VCaP (cell line): ENCODE results near the gene MAGEB16.

Experiments used
- H3K27ac ChIP-seq: fragments of 450-650 bp; 2 replicates; pipeline ENCODE4 v1.5.1; 2017
- TF ChIP-seq, protein P1 (sequence below): fragments of 450-650 bp; conservative IDR thresholded peaks from 2 replicates; pipeline ENCODE4 v1.5.1; 2017; ENCODE audit warnings: mild to moderate bottlenecking, moderate library complexity

The MAGEB16 gene

GRCh38 chrX:35798042-35798441 lies at the start of gene MAGEB16:
Gene MAGEB16 (plus strand): TSS chrX:35798342. CDS start chrX:35802197, 3,855 bp downstream.
- TF ChIP-seq, protein P1, sequence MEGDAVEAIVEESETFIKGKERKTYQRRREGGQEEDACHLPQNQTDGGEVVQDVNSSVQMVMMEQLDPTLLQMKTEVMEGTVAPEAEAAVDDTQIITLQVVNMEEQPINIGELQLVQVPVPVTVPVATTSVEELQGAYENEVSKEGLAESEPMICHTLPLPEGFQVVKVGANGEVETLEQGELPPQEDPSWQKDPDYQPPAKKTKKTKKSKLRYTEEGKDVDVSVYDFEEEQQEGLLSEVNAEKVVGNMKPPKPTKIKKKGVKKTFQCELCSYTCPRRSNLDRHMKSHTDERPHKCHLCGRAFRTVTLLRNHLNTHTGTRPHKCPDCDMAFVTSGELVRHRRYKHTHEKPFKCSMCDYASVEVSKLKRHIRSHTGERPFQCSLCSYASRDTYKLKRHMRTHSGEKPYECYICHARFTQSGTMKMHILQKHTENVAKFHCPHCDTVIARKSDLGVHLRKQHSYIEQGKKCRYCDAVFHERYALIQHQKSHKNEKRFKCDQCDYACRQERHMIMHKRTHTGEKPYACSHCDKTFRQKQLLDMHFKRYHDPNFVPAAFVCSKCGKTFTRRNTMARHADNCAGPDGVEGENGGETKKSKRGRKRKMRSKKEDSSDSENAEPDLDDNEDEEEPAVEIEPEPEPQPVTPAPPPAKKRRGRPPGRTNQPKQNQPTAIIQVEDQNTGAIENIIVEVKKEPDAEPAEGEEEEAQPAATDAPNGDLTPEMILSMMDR, result no peak
- no peak within 1 kb of the TSS for H3K27ac ChIP-seq

DNA sequence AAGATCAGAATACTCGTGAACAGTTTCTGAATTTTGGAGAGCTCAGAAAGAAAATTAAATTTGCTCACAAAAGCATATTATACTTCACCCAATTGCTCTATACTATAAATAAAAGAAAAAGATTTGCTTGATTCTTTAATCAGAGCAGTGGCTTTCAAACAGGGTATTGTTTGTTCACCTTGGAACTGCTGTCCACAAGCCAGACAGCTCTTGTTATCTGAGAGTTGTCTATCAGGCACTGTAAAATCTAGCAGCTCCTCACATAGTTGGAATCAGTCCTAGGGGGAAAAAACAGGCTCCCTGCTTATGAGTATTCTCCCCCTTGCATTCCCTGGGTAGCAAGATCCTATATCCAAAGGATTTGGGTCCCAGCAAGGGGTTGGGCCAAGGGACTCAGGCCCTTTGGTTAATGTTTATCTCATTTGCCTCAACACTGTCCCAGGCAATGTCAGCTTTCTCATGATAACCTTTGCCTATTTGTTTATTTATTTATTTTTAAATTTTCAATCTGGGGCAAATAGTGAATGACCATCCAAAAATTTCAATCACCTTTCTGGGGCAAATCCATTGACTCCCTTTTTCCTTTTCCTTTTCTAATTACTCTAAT lies 24.1 kb upstream of the MAGEB16 start:
- no peak overlapping the region for H3K27ac ChIP-seq
- TF ChIP-seq, protein P1, result no peak

GRCh38 chrX:35785075-35785474 lies 13.1 kb upstream of the MAGEB16 start:
- H3K27ac ChIP-seq, result no peak overlapping the region
- TF ChIP-seq, protein P1, result no peak

DNA sequence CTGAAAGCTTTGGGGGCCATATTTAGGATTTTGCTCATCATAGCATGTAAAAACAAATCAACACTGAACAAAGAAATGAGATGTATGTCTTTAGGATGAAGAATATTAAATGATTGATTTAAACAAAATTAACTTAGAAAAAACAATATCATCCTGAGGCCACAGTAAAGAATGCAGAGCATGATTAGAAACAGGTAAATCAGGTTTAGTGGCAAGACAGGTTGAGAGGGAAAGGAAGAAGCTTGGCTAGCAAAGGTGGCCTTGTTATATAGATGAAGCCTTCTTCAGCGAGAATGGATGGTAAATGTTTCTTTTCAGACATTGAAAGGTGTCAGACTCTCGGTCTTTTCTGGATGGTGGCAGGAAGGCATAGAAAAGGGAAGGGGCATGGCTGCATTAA lies 11.9 kb upstream of the MAGEB16 start:
- H3K27ac ChIP-seq, result no peak overlapping the region
- TF ChIP-seq, protein P1, result no peak

DNA sequence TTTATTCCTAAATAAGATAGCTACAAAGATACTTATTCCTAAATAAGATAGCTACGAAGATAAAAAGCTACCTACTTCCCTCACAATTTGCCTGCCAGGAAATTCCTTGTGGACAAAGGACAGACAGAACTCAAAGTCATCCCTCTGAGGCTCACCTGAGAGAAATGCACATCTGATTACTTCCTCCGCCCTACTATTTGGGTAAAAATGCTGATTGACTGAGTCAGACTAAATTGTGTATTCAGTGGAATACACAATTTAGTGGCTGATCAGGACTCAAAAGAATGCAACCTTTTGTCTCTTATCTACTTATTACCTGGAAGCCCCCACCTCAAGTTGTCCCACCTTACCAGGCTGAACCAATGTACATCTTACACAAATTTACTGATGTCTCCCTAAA lies 10.3 kb upstream of the MAGEB16 start:
- TF ChIP-seq, protein P1, result no peak
- no peak overlapping the region for H3K27ac ChIP-seq

DNA sequence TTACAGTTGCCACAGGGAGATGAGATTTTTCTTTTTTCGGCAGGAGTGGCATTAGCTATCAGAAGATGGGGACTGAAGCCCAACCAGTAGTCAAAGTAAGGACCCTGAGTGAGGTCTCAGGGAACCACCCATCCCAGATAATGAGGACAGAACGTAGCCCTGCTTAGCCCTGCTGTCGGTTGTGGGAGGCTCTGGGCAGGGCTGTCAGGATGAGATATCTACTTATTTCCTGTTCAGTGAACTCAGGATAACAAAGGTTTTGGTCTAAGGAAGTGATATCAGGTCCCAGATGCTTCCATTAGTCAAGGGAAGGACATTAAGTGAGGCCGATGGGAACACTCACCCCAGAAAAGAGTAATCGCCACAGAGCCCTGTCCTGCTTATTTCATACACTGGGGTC lies 2.3 kb downstream of the MAGEB16 start:
- no peak overlapping the region for H3K27ac ChIP-seq
- TF ChIP-seq, protein P1, result no peak

DNA sequence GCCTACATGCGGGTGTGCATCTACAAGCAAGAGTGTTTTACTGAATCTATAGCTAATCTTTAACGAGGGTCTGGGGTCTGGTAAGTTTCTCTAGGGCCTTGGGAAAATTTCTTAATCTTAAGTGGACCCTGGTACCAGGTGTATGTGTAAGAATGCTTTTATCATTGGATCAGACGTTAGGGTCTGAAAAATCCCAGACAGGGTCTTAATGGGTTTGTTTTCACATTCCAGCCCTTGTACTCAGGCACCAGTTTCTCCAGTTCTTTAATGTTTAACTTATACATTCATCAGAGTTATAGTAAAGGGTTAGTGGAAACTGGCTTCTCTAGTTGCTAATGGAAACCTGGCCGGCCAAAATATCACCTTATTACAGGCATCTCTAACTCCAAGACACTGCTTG lies 11.6 kb downstream of the MAGEB16 start:
- no peak overlapping the region for H3K27ac ChIP-seq
- TF ChIP-seq, protein P1, result no peak
